Amniotic epithelial cell (primary cell): ENCODE results near the gene CFAP68.
"Not testable (repeated sequence)": the region's sequence is repeated elsewhere in the genome, so short reads cannot be mapped to it uniquely, and the experiment has no call there.

ENCODE experiments used
- DNase-seq: peaks from one replicate; pipeline ENCODE4 v3.0.0-alpha.2; 2010; ENCODE audit warnings: low read depth

CFAP68 gene

GRCh38 chr11:111870886-111871692 is 8.3 kb upstream of the CFAP68 start, which contains the start of gene ALG9:
TSS of gene ALG9 (minus strand) at chr11:111871581. CDS start at chr11:111871482, 99 bp downstream.
- peak; percentile 81 for DNase-seq

GRCh38 chr11:111871693-111872161 is 7.6 kb upstream of the CFAP68 start:
- DNase-seq: no peak

GRCh38 chr11:111878385-111878848 is 924 bp upstream of the CFAP68 start:
- DNase-seq: peak; percentile 15

- no peak for DNase-seq
Observed at GRCh38 chr11:111879637-111879960, 258 bp downstream of the CFAP68 start.

DNA sequence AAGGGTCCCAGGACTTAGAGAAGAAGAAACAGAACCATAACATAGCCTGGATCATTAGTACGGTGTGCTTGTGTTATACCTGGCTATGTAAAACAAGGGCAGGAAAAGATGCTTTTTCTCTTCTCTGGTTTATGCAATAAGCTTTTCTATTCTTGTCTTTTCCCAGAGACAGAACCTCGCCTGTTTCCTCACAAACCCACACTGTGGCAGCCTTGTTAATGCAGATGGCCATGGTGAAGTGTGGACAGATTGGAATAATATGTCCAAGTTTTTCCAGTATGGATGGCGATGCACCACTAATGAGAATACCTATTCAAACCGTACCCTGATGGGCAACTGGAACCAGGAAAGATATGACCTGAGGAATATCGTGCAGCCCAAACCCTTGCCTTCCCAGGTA is 2.9 kb downstream of the CFAP68 start:
- no peak for DNase-seq

GRCh38 chr11:111885053-111885452 is 5.7 kb downstream of the CFAP68 start:
- not testable (repeated sequence) for DNase-seq

DNA sequence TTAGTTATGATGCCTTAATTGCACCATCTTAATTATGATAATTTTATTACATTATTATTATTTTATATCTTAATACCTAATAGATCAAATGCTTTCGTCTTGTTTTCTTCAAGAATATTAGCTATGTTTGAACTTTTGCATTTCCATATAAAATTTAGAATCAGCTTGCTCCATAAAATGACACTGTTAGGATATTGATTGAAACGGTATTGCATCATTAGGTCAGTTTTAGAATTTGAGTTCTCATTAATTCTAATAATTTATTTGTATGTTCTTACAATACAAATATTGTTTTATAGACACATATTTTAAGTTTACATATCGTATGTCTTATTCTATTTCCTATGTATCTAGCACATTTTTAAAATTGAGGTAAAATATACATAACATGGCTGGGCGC is 6.7 kb downstream of the CFAP68 start:
- DNase-seq: no peak

- no peak for DNase-seq
Observed at GRCh38 chr11:111886844-111887243, 7.5 kb downstream of the CFAP68 start.

- no peak for DNase-seq
Observed at GRCh38 chr11:111905411-111905810, 26.1 kb downstream of the CFAP68 start.

GRCh38 chr11:111906680-111907079 is 27.3 kb downstream of the CFAP68 start:
- DNase-seq: no peak

- DNase-seq: no peak
Observed at GRCh38 chr11:111908639-111909305, 29.4 kb downstream of the CFAP68 start.

DNA sequence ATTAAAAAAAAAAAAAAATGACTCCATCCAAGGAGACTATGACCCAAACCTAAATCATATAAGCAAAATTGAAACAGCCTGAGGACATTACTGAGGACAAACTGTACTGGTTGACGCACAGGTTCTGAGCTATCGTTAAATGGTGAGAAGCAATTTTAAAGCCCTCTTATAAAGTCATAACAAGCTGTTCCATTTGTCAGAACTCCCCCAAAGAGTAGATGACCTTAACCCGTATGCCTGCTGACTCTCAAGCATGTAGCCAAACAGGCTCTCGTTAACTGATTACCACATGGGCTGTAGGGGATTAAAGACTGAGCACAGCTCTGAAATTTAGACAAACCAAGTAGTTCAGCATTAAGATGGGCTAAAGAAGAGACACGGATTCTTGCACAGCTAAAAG is 30.0 kb downstream of the CFAP68 start:
- no peak for DNase-seq

- no peak for DNase-seq
Observed at GRCh38 chr11:111910676-111911562, 31.6 kb downstream of the CFAP68 start.

DNA sequence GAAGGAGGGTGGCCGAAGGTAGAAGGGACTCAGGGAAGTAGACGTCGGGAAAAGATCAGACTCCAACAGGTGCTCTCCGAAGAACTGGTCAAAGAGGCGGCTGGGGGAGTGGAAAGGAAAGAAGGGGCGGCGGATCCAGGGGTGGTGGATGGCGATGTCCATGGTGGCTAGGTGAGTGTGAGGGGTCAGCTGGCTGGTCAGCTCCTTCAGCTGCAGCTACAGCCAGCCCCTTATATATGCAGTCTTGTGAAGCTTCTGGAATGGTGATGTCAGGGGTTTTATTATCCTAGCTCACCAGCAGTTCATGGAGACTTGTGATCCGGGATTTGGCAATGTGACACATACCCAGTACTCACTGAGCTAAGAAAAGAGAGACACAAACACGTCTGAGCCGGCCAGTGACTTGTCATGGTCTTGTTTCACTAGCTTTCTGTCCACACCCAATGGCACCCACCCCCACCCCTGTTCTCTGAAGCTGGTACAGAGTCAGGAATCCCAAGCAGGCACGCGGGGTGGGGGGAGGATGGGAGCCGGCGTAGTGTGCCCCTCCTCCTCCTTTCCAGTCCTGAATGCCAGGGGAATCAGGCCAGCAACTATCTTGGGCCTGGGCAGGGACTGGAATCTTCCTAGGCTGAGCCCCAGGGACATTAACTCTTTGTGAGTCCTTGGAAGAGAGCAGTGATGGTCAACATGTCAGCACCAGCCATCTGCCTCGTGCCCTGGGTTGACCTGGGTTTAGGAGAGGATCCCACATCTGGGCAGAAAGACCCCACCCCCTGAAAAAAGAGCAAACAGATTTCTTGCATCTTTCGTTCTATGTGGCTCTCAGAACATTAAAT is 32.4 kb downstream of the CFAP68 start, which contains the start of gene CRYAB:
TSS of gene CRYAB (minus strand) at position 208 of the 839 bp plus-strand sequence. CDS start at position 162, 46 bp downstream.
- peak; percentile 70 for DNase-seq

- no peak for DNase-seq
Observed at GRCh38 chr11:111912535-111912934, 33.2 kb downstream of the CFAP68 start, which contains the start of gene HSPB2. TSS of gene HSPB2 (plus strand) at chr11:111912734. CDS start at chr11:111912830, 96 bp downstream.

- DNase-seq: no peak
Observed at GRCh38 chr11:111913031-111913861, 33.9 kb downstream of the CFAP68 start.

GRCh38 chr11:111913997-111914396 is 34.7 kb downstream of the CFAP68 start:
- no peak for DNase-seq

DNA sequence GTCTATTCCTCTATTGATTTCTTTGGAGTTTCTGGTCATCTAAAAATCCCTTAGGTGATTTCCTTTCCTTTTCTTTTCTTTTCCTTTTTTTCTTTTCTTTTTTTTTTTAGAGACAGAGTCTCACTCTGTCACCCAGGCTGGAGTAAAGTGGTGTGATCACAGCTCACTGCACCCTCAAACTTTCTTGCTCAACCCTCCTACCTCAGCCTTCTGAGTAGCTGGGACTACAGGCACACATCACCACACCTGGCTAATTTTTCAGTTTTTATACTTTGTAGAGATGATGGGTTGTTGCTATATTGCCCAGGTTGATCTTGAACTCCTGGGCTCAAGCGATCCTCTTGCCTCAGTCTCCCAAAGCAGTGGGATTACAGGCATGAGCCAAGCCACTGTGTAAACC is 37.4 kb downstream of the CFAP68 start:
- DNase-seq: no peak

DNA sequence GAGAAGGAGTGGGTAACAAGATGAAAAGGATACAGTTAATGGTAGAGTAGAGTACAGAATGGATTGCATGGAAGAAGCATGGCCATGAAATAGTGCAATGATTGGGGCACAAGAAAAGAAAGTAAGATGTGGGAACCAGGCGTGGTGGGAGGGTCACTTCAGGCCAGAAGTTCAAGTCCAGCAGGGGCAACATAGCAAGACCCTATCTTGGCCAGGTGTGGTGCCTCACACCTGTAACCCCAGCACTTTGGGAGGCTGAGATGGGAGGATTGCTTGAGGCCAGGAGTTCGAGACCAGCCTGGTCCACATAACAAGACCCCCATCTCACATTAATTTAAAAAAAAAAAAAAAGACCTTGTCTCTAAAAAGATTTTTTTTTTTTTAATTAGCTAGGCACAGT is 38.0 kb downstream of the CFAP68 start:
- no peak for DNase-seq

DNA sequence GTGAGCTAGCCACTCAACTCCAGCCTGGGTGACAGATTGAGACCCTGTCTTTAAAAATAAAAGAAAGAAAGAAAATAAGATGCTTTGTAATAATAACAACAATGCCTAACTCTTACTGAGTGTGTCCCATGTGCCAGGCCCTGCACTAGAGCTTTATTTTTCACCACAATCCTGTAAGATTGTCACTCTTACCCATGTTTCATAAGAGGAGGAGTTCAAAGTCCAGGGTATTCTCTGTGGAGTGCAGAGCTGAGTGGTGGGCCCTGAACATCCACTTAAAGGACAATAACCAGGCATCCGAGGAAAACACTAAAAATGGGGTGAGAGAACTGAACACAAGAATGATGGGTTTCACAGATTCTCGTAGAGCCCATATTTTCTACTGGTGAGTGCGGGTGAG is 38.4 kb downstream of the CFAP68 start:
- no peak for DNase-seq
